Measurements from ENCODE around the gene HYCC2.

HYCC2 gene

GRCh38 chr2:201059961-201060755 is 11.3 kb downstream of the HYCC2 start:
- Histone ChIP-seq H3K4me3 (ENCODE audit: low read length, poor library complexity, severe bottlenecking) (no peak overlapping the region), H3K36me3 (ENCODE audit: insufficient read depth, low read length) (no peaks in the 10 kb centered on the region; the same call in 1 of the 2 replicates), H2AFZ (ENCODE audit: low read length) (no peak overlapping the region), H4K20me1 (ENCODE audit: insufficient read depth, low read length, poor library complexity, severe bottlenecking) (no peaks in the 10 kb centered on the region), H3K9ac (ENCODE audit: low read depth, low read length, poor library complexity, severe bottlenecking) (no peak overlapping the region), H3F3A (ENCODE audit: low read depth) (no peaks in the 10 kb centered on the region), H3K27me3 (ENCODE audit: insufficient read depth, low read length, poor library complexity, severe bottlenecking) (no peaks in the 10 kb centered on the region), H3K9me2 (replicated peaks; ENCODE audit: low read depth, low read length) (no peaks in the 10 kb centered on the region), H3K9me3 (ENCODE audit: insufficient read depth, low read depth, low read length) (no peaks in the 10 kb centered on the region), H3K4me2 (ENCODE audit: low read depth, low read length, poor library complexity, severe bottlenecking) (no peak overlapping the region), H3K79me2 (ENCODE audit: insufficient read depth, low read length) (peaks cover 69% of the 10 kb centered on the region), H3K4me1 (ENCODE audit: insufficient read depth, low read length, poor library complexity, severe bottlenecking) (no peaks in the 10 kb centered on the region)
- TF ChIP-seq EZH2phosphoT487 (IDR thresholded peaks at IDR 0.05; ENCODE audit: borderline replicate concordance) (no peak), CTCF (conservative IDR thresholded peaks at IDR 0.05; ENCODE audit: low read length) (no peak)

- H3K9me2 ChIP-seq (replicated peaks; ENCODE audit: low read depth, low read length), result no peaks in the 10 kb centered on the region
- H3K27me3 ChIP-seq (ENCODE audit: insufficient read depth, low read length, poor library complexity, severe bottlenecking), result no peaks in the 10 kb centered on the region
- no peaks in the 10 kb centered on the region for H3K4me1 ChIP-seq (ENCODE audit: insufficient read depth, low read length, poor library complexity, severe bottlenecking)
- H3K4me2 ChIP-seq (ENCODE audit: low read depth, low read length, poor library complexity, severe bottlenecking), result no peak overlapping the region
- no peak overlapping the region for H2AFZ ChIP-seq (ENCODE audit: low read length)
- no peaks in the 10 kb centered on the region; the same call in 1 of the 2 replicates for H3K36me3 ChIP-seq (ENCODE audit: insufficient read depth, low read length)
- H3F3A ChIP-seq (ENCODE audit: low read depth), result no peaks in the 10 kb centered on the region
- no peaks in the 10 kb centered on the region for H3K9me3 ChIP-seq (ENCODE audit: insufficient read depth, low read depth, low read length)
- H3K79me2 ChIP-seq (ENCODE audit: insufficient read depth, low read length), result peaks cover 75% of the 10 kb centered on the region; the same call in 1 of the 2 replicates
- H3K9ac ChIP-seq (ENCODE audit: low read depth, low read length, poor library complexity, severe bottlenecking), result no peak overlapping the region
- H4K20me1 ChIP-seq (ENCODE audit: insufficient read depth, low read length, poor library complexity, severe bottlenecking), result no peaks in the 10 kb centered on the region
- no peak overlapping the region for H3K4me3 ChIP-seq (ENCODE audit: low read length, poor library complexity, severe bottlenecking)
- TF ChIP-seq EZH2phosphoT487 (IDR thresholded peaks at IDR 0.05; ENCODE audit: borderline replicate concordance) (no peak), CTCF (conservative IDR thresholded peaks at IDR 0.05; ENCODE audit: low read length) (no peak)
Observed at GRCh38 chr2:201058914-201059313, 12.6 kb downstream of the HYCC2 start.

DNA sequence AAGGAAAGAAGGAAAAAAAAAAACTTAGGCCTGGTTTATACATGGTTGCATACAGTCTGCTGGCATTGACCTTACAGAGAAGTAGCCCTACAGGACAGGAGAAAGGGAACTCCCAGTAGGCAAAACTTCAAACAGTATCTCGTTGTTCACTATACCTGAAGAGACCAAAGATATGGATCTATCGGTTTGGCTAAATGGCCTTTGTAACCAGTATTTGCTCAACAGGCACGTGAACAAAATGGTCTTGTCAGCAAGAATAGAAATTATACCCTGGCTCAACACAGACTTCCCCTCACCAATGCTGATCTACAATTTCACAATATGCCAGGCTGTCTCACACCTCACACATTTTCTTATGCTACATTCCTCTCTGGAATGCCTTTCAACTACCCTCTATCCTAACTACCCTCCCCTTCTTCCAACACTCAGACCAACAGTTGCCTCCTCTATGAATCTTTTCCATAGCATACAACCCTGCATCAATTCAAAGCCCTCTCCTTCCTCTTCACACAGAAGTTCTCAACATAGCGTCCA is 13.7 kb downstream of the HYCC2 start:
- Histone ChIP-seq H3K4me3 (ENCODE audit: low read length, poor library complexity, severe bottlenecking) (no peak overlapping the region), H4K20me1 (ENCODE audit: insufficient read depth, low read length, poor library complexity, severe bottlenecking) (no peaks in the 10 kb centered on the region), H3K9ac (ENCODE audit: low read depth, low read length, poor library complexity, severe bottlenecking) (no peak overlapping the region), H3K4me1 (ENCODE audit: insufficient read depth, low read length, poor library complexity, severe bottlenecking) (no peaks in the 10 kb centered on the region), H3K79me2 (ENCODE audit: insufficient read depth, low read length) (peaks cover 74% of the 10 kb centered on the region; the same call in 1 of the 2 replicates), H3K4me2 (ENCODE audit: low read depth, low read length, poor library complexity, severe bottlenecking) (no peak overlapping the region), H2AFZ (ENCODE audit: low read length) (no peak overlapping the region), H3K9me3 (ENCODE audit: insufficient read depth, low read depth, low read length) (no peaks in the 10 kb centered on the region), H3K27me3 (ENCODE audit: insufficient read depth, low read length, poor library complexity, severe bottlenecking) (no peaks in the 10 kb centered on the region), H3F3A (ENCODE audit: low read depth) (no peaks in the 10 kb centered on the region), H3K36me3 (ENCODE audit: insufficient read depth, low read length) (no peaks in the 10 kb centered on the region; the same call in 1 of the 2 replicates), H3K9me2 (replicated peaks; ENCODE audit: low read depth, low read length) (no peaks in the 10 kb centered on the region)
- no peak for TF ChIP-seq EZH2phosphoT487 (IDR thresholded peaks at IDR 0.05; ENCODE audit: borderline replicate concordance)
- TF ChIP-seq CTCF (conservative IDR thresholded peaks at IDR 0.05; ENCODE audit: low read length), result no peak

All from Loucy (cell line).